HG03064 (cell line): ENCODE data around the gene SPOCD1.

Experiments used
- ATAC-seq: cut with Tn5 transposase; IDR thresholded peaks from one replicate; pipeline ENCODE4 v1.9.1; 2021; ENCODE audit warnings: low read depth; ENCODE audit not compliant: unreplicated experiment

SPOCD1 gene

DNA sequence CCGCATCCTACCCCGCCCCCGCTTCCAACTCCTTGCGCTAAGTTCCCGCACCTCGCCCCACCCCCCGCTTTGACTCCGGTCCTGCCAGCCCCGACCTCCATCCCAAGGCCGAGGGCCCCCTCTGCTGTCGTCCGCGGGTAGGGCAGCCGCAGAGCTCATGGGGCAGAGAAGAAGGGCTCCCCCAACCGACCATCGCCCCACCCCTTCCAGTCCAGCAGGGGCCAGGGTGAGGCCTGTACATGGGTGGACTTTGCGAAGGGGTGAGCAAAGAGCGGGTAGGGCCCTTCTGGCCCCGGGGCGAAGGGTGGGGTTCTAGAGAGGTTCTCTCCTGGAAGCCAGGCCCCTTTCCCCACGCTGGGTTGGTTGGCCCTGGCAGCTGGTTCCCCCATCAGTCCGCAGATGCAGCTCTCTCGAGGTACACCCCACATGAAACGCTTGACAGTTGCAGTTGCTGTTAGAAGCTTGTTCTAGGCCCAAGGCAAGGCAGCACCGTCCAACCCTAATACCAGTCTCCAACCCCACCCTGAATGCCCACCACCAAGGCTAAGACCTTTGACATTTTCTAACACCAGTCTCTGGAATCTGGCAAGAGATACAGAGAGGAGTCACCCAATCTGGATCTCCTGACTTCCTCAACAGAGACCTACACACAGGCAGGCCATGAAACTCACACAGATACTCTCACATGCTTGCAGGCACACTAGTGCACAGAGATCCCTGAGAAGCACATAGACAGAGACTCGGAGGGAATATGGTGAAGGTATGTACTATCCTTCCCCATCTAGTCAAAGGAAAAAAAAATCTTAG, 26.4 kb downstream of the SPOCD1 start:
- ATAC-seq = peak; percentile 53

DNA sequence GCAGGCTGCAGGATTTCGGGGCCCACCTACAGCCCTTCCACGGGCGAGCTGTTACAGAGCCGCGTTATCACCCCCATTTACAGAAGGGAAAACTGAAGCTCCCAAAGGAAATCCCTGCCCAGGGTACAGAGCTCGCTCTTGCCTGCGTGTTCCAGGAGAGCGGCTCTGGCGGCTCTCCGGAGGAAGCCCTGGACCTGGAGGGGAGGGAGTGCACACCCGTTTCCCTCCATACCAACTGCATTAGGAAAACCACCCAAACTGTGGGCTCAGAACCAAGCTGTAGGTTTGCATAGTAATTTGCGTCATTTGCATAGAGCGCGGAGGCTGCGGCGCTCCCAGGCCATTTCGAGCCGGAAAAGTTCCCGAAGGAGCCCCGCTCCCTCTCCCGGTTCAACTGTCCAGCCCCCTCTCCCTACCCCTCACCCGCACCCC, 27.0 kb downstream of the SPOCD1 start:
- peak; percentile 17 for ATAC-seq

DNA sequence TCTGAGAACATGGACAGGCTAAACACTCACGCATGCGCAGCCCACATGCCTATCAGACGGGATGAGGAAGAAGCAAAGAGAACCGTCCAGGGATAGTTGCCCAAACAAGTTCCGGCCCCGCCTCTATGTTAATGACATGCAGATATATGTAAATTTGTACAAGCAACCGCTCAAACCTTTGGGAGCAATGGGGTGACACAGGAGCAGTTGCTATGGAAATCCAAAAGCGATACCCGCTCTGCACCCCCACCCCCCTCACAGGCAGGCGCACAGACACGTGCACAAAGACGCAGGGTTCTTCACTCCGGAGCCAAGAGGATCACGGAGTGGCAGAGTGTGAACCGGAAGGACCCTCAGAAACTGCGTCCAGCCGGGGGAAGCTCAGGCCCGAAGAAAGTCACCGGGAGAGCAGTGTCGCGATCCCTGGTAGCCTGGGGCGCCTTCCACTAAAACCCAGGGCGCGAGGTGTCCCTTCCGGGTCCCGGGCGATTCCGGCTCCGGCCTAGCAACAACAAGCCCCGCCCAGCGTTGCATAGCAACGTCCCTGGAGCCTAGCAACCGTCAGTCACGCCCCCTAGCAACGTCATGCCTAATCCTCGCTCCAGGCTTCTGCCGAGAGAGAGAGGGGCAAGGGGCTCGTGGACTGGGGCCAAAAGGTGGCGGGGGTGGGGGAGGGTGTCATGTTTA, 27.5 kb downstream of the SPOCD1 start:
- peak; percentile 55 for ATAC-seq

DNA sequence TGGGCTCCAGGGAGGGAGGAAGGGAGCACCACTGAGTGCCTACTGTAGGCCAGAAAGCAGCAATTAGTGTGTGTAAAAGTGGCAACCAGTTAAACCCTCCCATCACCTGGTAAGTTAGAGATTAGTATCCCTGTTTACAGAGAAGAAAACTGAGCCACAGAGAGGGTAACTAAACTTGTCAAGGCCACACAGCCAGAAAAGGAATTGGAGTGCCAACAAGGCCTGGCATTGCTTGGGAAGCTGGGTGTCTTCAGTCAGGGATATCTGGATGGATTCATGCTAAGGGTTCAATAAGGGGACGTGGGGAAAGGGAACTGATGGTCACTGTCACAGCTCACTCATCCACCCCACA, 28.1 kb downstream of the SPOCD1 start:
- ATAC-seq = no peak

DNA sequence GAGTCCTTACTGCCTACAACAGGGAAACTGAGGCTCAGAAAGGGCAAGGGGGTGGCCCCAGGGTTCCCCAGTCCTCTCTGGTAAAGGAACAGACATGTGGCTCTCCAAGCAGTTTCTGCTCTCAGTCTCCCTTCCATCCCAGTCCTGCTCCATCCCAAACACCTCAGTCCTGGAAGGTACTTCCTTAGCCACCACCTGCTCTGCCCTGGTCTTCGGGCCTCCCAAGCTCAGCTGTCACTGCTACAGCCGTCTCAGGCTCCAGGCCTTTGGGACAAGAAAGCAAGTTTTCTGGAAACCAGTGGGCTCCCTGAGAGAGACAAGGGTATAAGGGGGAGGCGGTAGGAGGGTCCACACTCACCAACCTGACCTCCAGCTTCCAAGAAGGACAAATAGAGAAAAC, 28.6 kb downstream of the SPOCD1 start:
- ATAC-seq = no peak

DNA sequence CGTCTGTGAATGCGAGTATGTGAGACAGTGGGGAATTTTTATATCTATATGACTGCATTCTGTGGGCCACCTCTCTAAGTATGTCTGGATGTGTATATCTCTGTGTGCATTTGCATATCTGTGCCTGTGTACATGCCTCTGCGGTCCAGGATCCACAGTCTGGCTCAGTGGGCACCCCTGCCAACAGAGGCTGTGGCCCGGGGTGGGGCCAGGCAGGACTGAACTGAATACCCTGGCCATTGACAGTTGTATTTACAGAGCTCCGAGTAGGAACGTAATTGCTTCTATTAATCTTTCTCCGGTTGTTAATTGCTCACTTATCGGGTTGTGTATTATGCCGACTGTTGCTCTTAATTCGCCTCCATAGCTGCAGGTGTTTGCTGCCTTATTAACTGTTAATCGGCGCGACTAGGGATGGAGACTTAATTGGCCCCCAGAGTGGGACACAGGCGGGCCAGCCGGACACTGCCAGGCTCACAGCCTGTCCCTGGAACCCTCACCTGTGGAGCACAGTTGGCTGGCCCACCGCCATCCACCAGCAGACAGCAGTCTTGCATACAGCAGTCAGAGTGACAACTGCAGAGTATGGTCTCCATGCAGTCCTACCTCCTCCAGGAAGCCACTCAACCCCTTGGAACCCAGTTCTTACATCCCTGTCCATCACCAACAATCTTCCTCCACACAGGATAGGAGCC, 29.3 kb downstream of the SPOCD1 start:
- ATAC-seq = no peak

DNA sequence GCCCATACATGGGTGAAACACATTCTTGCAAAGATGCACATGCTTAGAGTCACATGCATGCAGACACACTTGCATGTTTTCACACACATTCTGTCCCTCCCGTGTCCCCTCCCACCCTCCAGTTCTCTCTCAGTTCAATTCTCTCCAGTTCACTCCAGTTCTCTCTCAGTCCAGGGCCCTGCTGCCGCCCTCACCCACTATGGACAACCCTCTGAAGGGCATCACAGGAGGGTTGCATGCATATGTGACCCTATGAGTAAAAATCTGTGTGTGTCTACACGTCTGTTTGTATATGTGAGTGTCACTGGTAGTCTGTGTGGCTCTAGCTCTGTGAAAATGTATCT, 29.9 kb downstream of the SPOCD1 start:
- no peak for ATAC-seq

DNA sequence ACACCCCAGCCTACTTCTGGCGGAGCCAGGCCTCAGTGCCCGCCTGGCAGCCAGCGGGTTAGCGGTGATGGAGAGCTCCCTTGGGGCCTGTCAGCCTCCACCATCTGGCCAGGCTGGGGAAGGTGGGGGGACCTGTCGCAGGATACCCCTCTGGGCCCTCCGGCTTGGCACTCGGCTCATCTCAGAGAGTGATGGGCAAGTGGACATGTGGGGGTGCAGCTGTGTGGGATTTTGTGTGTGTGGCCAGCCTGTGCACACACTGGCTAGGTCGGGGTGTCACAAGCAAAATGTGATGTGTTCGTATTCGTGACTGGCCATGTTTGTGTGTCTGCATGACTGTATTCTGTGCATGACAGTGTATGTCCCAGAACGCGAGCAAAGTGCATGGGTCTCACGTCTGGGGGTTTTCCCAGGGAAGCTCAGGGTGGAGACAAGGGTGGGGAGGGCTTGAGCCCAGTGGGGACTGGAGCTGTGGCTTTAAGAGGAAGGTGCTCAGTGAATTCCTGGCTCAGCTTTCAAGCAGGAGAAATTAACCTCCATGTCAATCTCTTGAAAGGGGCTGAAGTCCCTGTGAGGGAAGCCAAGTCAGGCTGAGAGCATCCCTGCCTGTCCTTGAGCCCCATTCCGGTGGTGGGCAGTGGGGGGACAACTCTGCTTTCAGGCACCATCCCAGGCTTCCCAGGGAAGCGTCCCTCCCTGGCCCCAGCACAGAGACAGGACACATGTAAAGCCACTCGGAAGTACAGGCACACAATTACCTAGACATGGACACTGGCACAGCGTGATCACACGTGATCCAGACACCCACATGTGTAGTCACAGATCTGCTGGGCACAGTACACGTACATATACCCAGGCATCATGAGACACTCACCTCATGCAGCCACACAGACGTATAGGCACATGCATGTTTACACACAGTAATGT, 30.5 kb downstream of the SPOCD1 start:
- ATAC-seq = no peak

DNA sequence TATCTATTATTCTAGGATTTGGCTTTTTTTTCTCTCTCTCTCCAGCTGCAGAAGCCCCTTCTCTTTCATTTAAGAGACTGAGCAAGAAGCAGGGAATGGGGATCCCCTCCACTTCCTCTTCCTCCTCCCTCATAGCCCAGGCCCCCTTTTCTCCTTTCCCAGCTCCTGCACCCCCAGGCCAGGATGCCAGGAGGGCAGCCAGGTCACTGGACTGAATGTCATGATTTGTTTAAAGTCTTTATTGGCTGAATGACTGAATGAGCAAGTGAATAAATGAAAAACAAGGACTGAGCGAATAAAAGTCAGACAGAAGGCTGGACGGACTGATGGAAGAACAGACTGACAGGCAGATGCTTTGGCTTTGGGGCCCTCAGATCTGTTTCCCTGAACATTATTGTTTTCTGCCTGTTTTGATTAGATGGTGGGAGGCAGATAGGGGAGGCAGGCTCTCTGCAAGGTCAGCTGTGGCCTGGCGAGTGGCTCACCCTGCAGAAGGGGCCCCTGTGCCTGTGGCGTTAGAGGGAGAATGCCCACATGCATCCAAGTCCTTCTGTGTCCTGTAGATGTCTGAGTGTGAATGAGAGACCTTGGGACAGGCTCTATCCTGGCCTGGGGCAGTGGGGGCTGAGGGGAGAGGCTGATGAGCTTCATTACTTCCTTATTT, 31.3 kb downstream of the SPOCD1 start:
- ATAC-seq = no peak

DNA sequence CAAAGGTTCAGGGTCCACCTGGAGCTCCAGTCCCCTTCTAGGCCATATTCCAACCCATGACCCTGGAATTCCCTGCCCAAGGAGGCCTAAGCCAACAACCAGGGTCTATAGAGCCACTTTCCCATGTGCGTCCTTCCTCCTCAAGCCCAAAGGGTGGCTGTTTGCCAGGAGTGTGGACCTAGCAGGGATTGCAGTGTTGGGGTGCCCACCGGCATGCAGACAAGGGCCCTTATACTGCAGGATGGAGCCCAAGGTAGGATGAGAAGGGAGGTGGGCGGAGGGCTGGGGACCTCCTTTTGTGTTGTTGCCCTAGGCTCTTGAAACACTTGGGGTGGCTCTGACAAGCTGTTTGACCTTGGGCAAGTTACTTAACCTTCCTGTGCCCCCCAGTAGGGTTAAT, 32.0 kb downstream of the SPOCD1 start:
- no peak for ATAC-seq

DNA sequence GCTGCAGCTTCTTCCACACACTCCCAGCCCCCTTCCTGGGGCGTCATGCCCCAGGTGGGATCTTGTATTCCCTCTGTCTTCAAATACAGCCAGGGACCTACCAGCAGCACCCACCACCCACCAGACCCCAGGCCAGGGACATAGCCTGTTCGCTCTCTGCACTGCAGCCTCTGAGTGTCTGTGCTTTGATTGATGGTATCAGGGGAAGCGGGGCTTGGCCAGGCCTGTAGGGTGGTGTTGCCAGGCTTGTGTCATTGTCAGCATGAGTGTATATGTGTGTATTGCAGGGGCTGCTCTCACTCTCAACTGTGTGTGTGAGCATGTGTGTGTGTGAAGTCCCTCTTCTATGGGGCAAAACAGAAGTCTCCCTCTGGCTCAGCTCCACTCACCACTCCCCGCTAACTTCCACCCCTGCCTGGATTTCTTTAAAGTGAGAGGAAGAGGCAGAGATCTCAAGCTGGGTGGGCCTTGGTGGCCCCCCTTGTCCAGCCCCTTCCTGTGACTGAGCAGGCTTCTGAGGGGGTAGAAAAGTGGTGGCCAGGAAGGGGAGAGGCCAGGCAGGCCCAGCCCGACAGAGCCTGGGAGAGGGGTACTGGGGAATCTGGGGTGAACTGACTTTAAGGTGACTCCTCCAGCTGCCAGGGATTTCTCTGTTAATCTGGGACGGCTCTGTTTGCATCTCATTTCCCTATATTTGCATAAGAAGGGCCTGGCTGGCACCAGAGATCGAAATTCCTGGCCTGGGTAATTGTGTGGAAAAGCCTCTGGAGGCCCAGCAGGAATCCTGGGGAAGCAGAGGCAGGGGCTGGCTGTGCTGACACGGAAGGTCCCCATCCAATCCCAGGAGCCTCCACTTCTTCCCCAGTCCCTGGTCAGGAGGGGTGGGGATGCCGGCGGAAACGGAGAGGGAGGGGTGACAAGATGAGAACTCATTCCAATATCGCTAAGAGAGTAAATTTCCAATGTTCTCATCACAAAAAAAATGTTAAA, 33.1 kb downstream of the SPOCD1 start:
- no peak for ATAC-seq

DNA sequence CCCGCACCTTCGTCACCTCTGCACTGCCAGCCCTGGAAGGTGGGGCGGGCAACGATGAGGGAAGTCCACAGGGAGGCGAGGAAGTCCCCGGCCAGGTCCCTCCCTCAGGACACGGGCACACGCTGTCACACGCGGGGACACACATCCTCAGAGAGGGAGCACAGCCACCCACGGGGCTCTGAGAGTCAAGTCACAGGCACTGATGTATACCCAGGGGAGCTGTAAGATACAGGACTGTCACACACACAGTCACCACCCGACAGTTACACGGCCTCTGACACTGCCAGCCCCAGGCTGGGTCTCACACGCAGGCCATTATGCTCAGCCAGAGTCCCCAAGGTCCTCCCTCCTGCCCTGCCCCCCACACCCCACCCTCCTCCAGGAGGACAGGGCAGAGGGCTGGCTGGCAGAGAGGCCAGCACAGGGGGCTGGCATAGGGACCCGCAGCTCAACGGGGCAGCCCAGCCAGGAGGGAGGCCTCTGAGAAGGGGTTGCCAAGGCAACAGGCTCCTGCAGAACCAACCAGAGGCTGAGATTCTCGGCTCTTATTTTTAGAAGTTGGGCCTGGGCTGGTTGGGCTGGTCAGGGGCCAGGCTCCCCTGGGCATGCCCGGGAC, 34.0 kb downstream of the SPOCD1 start:
- no peak for ATAC-seq

DNA sequence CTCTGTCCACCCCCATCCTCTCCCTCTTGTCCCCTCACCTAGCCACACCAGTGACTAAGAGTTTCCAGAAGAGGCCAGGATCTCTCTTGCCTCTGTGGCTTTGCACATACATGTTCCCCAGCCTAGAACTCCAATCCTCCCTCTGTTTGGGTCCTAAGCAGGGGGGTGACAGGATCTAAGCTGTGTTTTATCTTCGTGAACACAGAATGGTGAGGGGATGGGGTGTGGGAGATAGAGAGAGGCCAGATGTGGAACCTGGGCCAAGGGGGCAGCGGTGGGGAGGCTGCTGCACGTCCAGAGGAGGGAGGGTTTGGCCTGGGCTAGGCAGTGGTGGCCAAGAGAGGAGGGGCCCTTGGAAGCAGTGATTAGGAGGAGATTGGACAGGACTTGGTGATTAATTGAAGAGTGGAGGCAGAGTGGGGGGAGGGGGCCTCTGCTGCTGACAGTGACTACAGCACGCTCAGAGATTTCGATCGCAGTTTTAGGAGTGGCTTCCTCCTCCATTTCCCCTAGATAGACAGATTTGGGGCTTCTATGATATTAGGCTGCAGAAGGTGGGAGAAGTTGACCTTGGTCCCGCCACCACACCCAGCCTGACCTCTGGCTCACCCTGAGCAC, 34.6 kb downstream of the SPOCD1 start:
- no peak for ATAC-seq

DNA sequence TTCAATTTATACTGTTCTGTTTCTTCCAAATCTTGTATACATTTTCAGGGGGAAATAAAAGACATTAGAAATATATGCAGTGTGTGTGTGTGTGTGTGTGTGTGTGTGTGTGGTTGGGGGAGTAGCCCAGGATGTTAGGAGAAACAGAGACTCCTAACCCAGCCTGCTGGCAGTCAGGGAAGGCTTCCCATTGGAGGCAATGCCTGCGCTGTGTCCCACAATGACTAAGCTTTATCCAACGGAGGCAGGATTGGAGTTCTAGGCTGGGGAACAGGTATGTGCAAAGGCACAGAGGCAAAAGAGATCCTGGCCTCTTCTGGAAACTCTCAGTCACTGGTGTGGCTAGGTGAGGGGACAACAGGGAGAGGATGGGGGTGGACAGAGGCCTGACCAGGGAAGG, 35.2 kb downstream of the SPOCD1 start:
- ATAC-seq = no peak

DNA sequence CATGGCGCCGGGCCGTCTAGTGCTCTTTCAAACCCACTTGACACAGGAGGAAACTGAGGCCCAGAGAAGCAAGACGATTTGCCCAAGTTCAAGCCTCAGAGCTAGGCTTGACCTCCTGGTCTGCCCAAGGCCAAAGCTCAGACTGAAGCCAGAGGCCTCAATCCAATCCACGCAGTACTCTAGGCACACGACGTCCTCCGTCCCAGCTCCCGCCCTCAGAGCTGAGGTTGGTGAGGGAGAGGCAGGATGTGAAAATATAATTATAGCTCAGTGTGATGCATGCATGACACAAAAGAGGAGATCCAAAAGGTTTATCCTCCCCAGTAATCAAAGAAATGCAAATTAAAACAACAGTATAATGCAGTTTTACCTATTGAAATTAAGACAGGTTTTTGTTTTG, 36.1 kb downstream of the SPOCD1 start:
- no peak for ATAC-seq

DNA sequence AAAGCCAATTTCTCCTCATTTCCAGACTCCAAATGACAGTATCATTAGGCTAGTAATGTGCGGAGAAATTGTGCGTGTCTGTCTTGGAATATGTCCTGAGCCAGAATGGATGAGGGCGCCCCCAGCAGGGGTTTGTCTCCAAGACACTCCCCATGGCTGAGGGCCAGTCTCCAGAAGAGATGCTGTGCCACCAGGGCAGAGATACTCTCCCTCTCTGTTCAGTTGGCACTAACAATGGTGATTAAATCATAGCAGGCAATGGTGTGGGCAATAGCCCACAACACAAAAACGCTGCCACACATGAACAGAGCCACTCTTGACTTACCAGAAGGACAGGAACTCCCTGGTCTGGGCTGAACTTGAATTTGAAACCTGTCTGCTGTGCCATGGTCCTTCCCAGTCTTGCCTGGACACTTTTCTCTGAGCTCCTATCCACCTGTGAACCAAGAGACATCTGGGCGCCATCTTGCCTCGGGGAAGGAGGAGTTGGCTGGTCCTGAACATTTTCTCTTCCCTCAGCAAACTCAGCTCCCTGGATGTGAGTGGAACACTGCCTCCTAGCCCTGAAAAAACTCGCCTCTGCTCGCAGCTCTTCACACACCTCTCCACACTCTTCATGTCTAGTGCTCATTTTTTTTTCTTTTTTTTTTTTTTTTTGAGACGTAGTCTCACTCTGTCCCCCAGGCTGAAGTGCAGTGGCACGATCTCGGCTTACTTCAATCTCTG, 36.9 kb downstream of the SPOCD1 start:
- no peak for ATAC-seq

DNA sequence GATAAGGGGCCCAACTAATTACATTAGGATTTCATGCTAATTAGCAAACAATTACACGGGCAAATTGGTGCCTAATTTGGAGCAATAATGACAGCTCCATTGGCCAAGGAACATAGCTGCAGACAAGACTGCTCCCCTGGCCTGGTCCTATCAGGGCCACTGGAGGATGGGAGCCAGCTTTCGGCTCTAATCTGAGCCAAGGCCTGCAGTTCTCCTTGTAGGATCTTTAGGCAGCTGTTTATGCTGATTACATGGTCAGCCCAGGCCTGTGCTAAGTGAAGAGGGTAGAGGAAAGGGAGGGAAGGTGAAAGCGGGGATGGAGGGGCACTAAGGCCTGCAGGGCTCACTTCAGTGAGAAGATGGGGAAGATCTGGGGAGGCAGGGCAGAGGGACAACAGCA, 39.3 kb downstream of the SPOCD1 start:
- ATAC-seq = no peak

DNA sequence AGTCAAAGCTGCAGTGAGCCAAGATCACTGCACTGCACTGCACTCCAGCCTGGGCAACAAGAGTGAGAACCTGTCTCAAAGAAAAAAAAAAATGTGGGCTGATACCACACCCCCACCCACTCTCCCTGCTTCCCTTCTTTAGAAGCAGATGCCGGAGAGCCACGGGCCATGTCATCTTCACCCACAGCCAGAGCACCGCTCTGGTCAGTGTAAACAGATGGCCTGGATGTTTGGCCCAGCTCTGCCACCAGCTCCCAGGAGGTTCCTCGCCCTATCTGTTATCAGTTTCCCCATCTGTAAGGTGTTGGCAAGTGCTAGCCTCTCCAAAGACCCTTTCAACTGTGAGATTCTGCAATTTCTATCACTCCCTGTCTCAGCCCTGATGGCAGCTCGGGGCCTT, 39.8 kb downstream of the SPOCD1 start:
- no peak for ATAC-seq
